Natural killer cell (primary cell): Measurements from ENCODE around the gene STX11. TPM values are rescaled to one million over a fixed set of nuclear protein-coding genes. Genes with fewer than 3 reads are reported as not detected.

Source experiments
- ATAC-seq, 3 donors: fragments of 150-1000 bp in 2 of 3; fragments of 200-7000 bp in 1 of 3; cut with Tn5 transposase; 1 replicate in 1 of 3; 2 replicates in 2 of 3; pipeline ENCODE4 v1.10.0; 2021; ENCODE audit warnings: mild to moderate bottlenecking in 2 of 3, moderate library complexity in 2 of 3
- DNase-seq, 2 donors: peaks; one replicate each; pipeline versions ENCODE4 v3.0.0 to v3.0.0-alpha.2; 2013 to 2021; ENCODE audit warnings: mixed read lengths in 1 of 2
- H3K27ac ChIP-seq: one replicate; pipeline ENCODE4 v1.5.1; 2013; ENCODE audit warnings: mild to moderate bottlenecking, low read length
- H3K27me3 ChIP-seq: one replicate; pipeline ENCODE4 v1.6.1; 2013; ENCODE audit warnings: low read length; ENCODE audit not compliant: control insufficient read depth, insufficient read depth
- H3K36me3 ChIP-seq: one replicate; pipeline ENCODE4 v1.6.1; 2013; ENCODE audit warnings: low read length; ENCODE audit not compliant: control insufficient read depth, insufficient read depth
- H3K4me1 ChIP-seq: one replicate; pipeline ENCODE4 v1.6.1; 2013; ENCODE audit warnings: low read length; ENCODE audit not compliant: control insufficient read depth, insufficient read depth
- H3K4me3 ChIP-seq: one replicate; pipeline ENCODE4 v1.5.1; 2013; ENCODE audit warnings: low read length
- H3K9me3 ChIP-seq: one replicate; pipeline ENCODE4 v1.6.1; 2013; ENCODE audit warnings: low read length; ENCODE audit not compliant: control insufficient read depth, insufficient read depth
- H3K27ac Mint-ChIP-seq, 2 donors: one replicate each; pipeline ENCODE4 v1.8.0; 2022; ENCODE audit warnings: mild to moderate bottlenecking in 2 of 2, mixed read lengths in 2 of 2, moderate library complexity in 1 of 2
- H3K27me3 Mint-ChIP-seq, 2 donors: one replicate each; pipeline ENCODE4 v1.8.0; 2022; ENCODE audit warnings: low read depth in 2 of 2, mixed read lengths in 2 of 2
- H3K36me3 Mint-ChIP-seq: one replicate; pipeline ENCODE4 v1.8.0; 2022; ENCODE audit warnings: mixed read lengths
- H3K4me1 Mint-ChIP-seq, 2 donors: one replicate each; pipeline ENCODE4 v1.8.0; 2022; ENCODE audit warnings: mixed read lengths in 2 of 2
- H3K4me3 Mint-ChIP-seq: one replicate; pipeline ENCODE4 v1.8.0; 2022; ENCODE audit warnings: mild to moderate bottlenecking, moderate library complexity, mixed read lengths
- H3K9me3 Mint-ChIP-seq, 2 donors: one replicate each; pipeline ENCODE4 v1.8.0; 2022; ENCODE audit warnings: mixed read lengths in 2 of 2
- CTCF ChIP-seq: fragments of 200-600 bp; IDR thresholded peaks from one replicate; pipeline ENCODE4 v1.8.0; 2022; ENCODE audit warnings: antibody characterized with exemption
- WGBS: methylation state at CpG from one replicate; pipeline ENCODE4 v1.1.7; 2013; ENCODE audit warnings: missing lambda C conversion rate; ENCODE audit not compliant: insufficient coverage; 5-methylcytosine and 5-hydroxymethylcytosine counted together
- intact Hi-C: fragments of 100-400 bp; cut with micrococcal nuclease; formaldehyde crosslinking; loops from one replicate; pipeline ENCODE4 v1.14.2; 2022
- total RNA-seq, 4 donors: library from RNA; stranded (reverse); fragments of 120-200 nt in 1 of 4; gene quantifications; one replicate each; pipeline versions ENCODE4 v1.2.3 to v1.2.4, GENCODE V29; 2013 to 2022

The STX11 gene
- total RNA-seq, 3 donors from 2014 or later (not counting 1 experiment from before 2014, with no cell fraction given), result 21.9 to 38.3 (median 34.2) TPM

GRCh38 chr6:144232832-144233230, 82.5 kb downstream of the STX11 start:
- no peak overlapping the region for H3K27ac ChIP-seq
- H3K9me3 Mint-ChIP-seq, result no peaks in the 10 kb centered on the region
- ATAC-seq (no peak), DNase-seq (no peak)
- H3K4me1 Mint-ChIP-seq, result no peaks in the 10 kb centered on the region
- no peaks in the 10 kb centered on the region for H3K36me3 ChIP-seq
- H3K27me3 Mint-ChIP-seq, result no peaks in the 10 kb centered on the region
- H3K36me3 Mint-ChIP-seq, result no peaks in the 10 kb centered on the region
- 95% methylated on average over 2 of the region's 2 CpGs for WGBS
- H3K9me3 ChIP-seq, result no peaks in the 10 kb centered on the region
- no peak overlapping the region for H3K4me3 Mint-ChIP-seq
- H3K4me3 ChIP-seq, result no peak overlapping the region
- no peaks in the 10 kb centered on the region for H3K27me3 ChIP-seq
- intact Hi-C loops, result no loop called here
- no peak overlapping the region for H3K27ac Mint-ChIP-seq
- TF ChIP-seq CTCF, result no peak
- no peaks in the 10 kb centered on the region for H3K4me1 ChIP-seq

GRCh38 chr6:144234399-144234798, 84.1 kb downstream of the STX11 start:
- no peak for TF ChIP-seq CTCF
- Mint-ChIP-seq H3K27me3 (no peaks in the 10 kb centered on the region), H3K36me3 (no peaks in the 10 kb centered on the region), H3K4me3 (no peak overlapping the region), H3K4me1 (no peaks in the 10 kb centered on the region), H3K9me3 (no peaks in the 10 kb centered on the region), H3K27ac (no peak overlapping the region)
- H3K4me1 ChIP-seq, result no peaks in the 10 kb centered on the region
- H3K27me3 ChIP-seq, result no peaks in the 10 kb centered on the region
- H3K9me3 ChIP-seq, result no peaks in the 10 kb centered on the region
- 97% methylated on average over 2 of the region's 3 CpGs for WGBS
- intact Hi-C loops, result no loop called here
- no peak for DNase-seq
- H3K27ac ChIP-seq, result no peak overlapping the region
- H3K36me3 ChIP-seq, result no peaks in the 10 kb centered on the region
- no peak overlapping the region for H3K4me3 ChIP-seq
- ATAC-seq, result no peak

- Mint-ChIP-seq H3K36me3 (no peaks in the 10 kb centered on the region), H3K4me3 (no peak overlapping the region), H3K27ac (no peak overlapping the region), H3K9me3 (no peaks in the 10 kb centered on the region), H3K4me1 (no peaks in the 10 kb centered on the region), H3K27me3 (no peaks in the 10 kb centered on the region)
- DNase-seq, result no peak
- 80% methylated on average over 4 of the region's 4 CpGs for WGBS
- Histone ChIP-seq H3K27me3 (no peaks in the 10 kb centered on the region), H3K36me3 (no peaks in the 10 kb centered on the region), H3K4me1 (no peaks in the 10 kb centered on the region), H3K27ac (no peak overlapping the region), H3K4me3 (no peak overlapping the region), H3K9me3 (no peaks in the 10 kb centered on the region)
- no peak for TF ChIP-seq CTCF
- ATAC-seq, result no peak
- intact Hi-C loops, result no loop called here
Observed at GRCh38 chr6:144234935-144235334, 84.6 kb downstream of the STX11 start.

Other genes with a start within 250 kb of the STX11 start
- gene PLAGL1, start 142.3 kb upstream of the STX11 start, total RNA-seq, result 10 to 100 TPM in 1 of 3 donors, 1 to 10 TPM in 2; 4.9 to 12.2 (median 6.8) TPM
- gene SF3B5, start 54.9 kb upstream of the STX11 start, total RNA-seq, result 100 to 1,000 TPM; 122 to 145 (median 122) TPM
- 100 to 1,000 TPM; 584 to 715 (median 591) TPM for gene UTRN, start 134.8 kb downstream of the STX11 start, total RNA-seq